ENCODE results near the gene RFESD. TPM values are rescaled to one million over a fixed set of nuclear protein-coding genes. Genes with fewer than 3 reads are reported as not detected.

RFESD gene
- total RNA-seq, 4 donors from 2014 or later = 0.89 to 2.9 (median 1.6) TPM

- in situ Hi-C loops (cut with MboI; ENCODE audit: low sequenced_read_pairs in 4 of 4) (loop anchor here in 2 of 4 donors (10.0 to 25.0 kb wide), 2 partner anchors 52 to 665 kb away; no protein-coding TSS in a partner anchor), intact Hi-C loops (cut with DNase I; ENCODE audit: low total_unique reads) (no loop called here)
- H3K4me1 ChIP-seq = peaks cover 12 to 14% of the 10 kb centered on the region in 2 donors
- H3K27ac ChIP-seq = peak overlapping the region in 1 of 4 donors; percentile 14
- H3K36me3 ChIP-seq = no peaks in the 10 kb centered on the region
- no peak overlapping the region for H3K4me3 ChIP-seq
- H3K9me3 ChIP-seq = no peaks in the 10 kb centered on the region
- ATAC-seq (no peak), DNase-seq (no peak)
- TF ChIP-seq POLR2A (IDR thresholded peaks at IDR 0.05) = no peak
- TF ChIP-seq, protein P1, sequence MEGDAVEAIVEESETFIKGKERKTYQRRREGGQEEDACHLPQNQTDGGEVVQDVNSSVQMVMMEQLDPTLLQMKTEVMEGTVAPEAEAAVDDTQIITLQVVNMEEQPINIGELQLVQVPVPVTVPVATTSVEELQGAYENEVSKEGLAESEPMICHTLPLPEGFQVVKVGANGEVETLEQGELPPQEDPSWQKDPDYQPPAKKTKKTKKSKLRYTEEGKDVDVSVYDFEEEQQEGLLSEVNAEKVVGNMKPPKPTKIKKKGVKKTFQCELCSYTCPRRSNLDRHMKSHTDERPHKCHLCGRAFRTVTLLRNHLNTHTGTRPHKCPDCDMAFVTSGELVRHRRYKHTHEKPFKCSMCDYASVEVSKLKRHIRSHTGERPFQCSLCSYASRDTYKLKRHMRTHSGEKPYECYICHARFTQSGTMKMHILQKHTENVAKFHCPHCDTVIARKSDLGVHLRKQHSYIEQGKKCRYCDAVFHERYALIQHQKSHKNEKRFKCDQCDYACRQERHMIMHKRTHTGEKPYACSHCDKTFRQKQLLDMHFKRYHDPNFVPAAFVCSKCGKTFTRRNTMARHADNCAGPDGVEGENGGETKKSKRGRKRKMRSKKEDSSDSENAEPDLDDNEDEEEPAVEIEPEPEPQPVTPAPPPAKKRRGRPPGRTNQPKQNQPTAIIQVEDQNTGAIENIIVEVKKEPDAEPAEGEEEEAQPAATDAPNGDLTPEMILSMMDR (IDR thresholded peaks at IDR 0.05 in 4 of 5, conservative IDR thresholded peaks at IDR 0.05 in 1 of 5) = no peak
- H3K27me3 ChIP-seq = no peaks in the 10 kb centered on the region
These were observed 26.1 kb downstream of the RFESD start for GRCh38 chr5:95672641-95673040.

- no peak overlapping the region for H3K4me3 ChIP-seq
- peaks cover 12 to 14% of the 10 kb centered on the region in 2 donors for H3K4me1 ChIP-seq
- in situ Hi-C loops (cut with MboI; ENCODE audit: low sequenced_read_pairs in 4 of 4) = loop anchor here in 2 of 4 donors (10.0 to 25.0 kb wide), 2 partner anchors 52 to 664 kb away; no protein-coding TSS in a partner anchor
- DNase-seq (peak; percentile 13 to 45), ATAC-seq (peak; percentile 26 to 47)
- no peaks in the 10 kb centered on the region for H3K9me3 ChIP-seq
- H3K27ac ChIP-seq = peak overlapping the region in 1 of 4 donors; percentile 14
- intact Hi-C loops (cut with DNase I; ENCODE audit: low total_unique reads) = no loop called here
- no peaks in the 10 kb centered on the region for H3K27me3 ChIP-seq
- TF ChIP-seq, protein P1 (IDR thresholded peaks at IDR 0.05 in 4 of 5, conservative IDR thresholded peaks at IDR 0.05 in 1 of 5) = no peak
- no peak for TF ChIP-seq POLR2A (IDR thresholded peaks at IDR 0.05)
- H3K36me3 ChIP-seq = no peaks in the 10 kb centered on the region
These were observed 26.5 kb downstream of the RFESD start for GRCh38 chr5:95673081-95673480.

DNA sequence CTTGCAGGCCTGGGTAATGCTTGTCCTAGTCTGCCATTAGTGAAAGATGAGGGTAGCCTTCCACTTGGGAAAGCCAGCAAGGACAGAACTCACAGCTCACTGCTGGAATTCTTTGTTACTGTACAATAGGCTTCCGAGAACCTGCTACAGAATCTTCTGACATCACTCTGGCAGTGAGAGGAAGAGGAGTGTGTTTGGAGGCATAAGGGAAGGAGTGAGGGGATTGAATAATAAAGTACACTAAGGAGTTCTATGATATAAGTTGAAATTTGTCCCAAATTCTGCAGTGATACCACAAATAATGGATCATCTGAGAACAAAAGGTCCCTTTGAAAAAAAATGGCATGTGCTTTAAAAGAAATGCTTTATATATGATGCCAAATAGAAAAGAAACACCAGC lies 36.3 kb downstream of the RFESD start, which contains the start of gene SPATA9:
Gene SPATA9, minus strand, starts transcription at position 101 of the 400 bp plus-strand sequence. CDS start 137 bp downstream, outside the sequence.
- H3K36me3 ChIP-seq = no peaks in the 10 kb centered on the region
- no peak for ATAC-seq
- H3K27me3 ChIP-seq = no peaks in the 10 kb centered on the region
- DNase-seq = no peak
- intact Hi-C loops (cut with DNase I; ENCODE audit: low total_unique reads) = no loop called here
- no peak within 1 kb of the TSS for H3K27ac ChIP-seq
- no peaks in the 10 kb centered on the region for H3K4me1 ChIP-seq
- no peaks in the 10 kb centered on the region for H3K9me3 ChIP-seq
- no peak within 1 kb of the TSS for H3K4me3 ChIP-seq
- TF ChIP-seq, protein P1 (IDR thresholded peaks at IDR 0.05 in 4 of 5, conservative IDR thresholded peaks at IDR 0.05 in 1 of 5) = no peak
- no peak for TF ChIP-seq POLR2A (IDR thresholded peaks at IDR 0.05)
- in situ Hi-C loops (cut with MboI; ENCODE audit: low sequenced_read_pairs in 4 of 4) = no loop called here

GRCh38 chr5:95684361-95684760 lies 37.8 kb downstream of the RFESD start:
- Histone ChIP-seq H3K36me3 (no peaks in the 10 kb centered on the region), H3K27me3 (no peaks in the 10 kb centered on the region), H3K9me3 (no peaks in the 10 kb centered on the region), H3K4me1 (no peaks in the 10 kb centered on the region), H3K4me3 (no peak overlapping the region), H3K27ac (no peak overlapping the region)
- no peak for ATAC-seq
- no peak for DNase-seq
- in situ Hi-C loops (cut with MboI; ENCODE audit: low sequenced_read_pairs in 4 of 4) = no loop called here
- TF ChIP-seq POLR2A (IDR thresholded peaks at IDR 0.05) = no peak
- TF ChIP-seq, protein P1 (IDR thresholded peaks at IDR 0.05 in 4 of 5, conservative IDR thresholded peaks at IDR 0.05 in 1 of 5) = no peak
- intact Hi-C loops (cut with DNase I; ENCODE audit: low total_unique reads) = no loop called here

DNA sequence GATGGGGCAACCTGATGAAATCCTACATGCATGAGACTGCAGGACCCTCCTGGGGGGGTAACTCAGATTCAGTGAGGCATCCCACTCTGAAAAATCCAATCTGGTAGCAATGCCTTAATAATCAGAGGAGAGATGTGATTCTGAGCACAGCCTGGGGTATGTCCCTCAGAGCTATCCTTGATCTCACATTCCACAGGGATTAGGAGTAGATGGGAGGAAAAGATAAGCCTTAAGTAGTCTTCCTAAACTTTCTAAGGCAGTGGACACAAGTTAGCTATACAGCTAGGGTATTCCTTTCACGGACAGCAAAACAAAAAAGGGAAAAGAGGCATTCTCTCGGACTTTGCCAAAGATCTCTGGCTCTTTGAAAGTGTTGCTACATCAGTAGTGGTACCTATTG lies 40.1 kb downstream of the RFESD start:
- intact Hi-C loops (cut with DNase I; ENCODE audit: low total_unique reads) = no loop called here
- in situ Hi-C loops (cut with MboI; ENCODE audit: low sequenced_read_pairs in 4 of 4) = no loop called here
- no peak overlapping the region for H3K4me3 ChIP-seq

More for the DNA sequence above, 40.1 kb downstream of the RFESD start:
- no peaks in the 10 kb centered on the region for H3K9me3 ChIP-seq
- H3K27me3 ChIP-seq = no peaks in the 10 kb centered on the region
- H3K4me1 ChIP-seq = no peaks in the 10 kb centered on the region
- no peak for TF ChIP-seq POLR2A (IDR thresholded peaks at IDR 0.05)
- TF ChIP-seq, protein P1 (IDR thresholded peaks at IDR 0.05 in 4 of 5, conservative IDR thresholded peaks at IDR 0.05 in 1 of 5) = no peak
- no peaks in the 10 kb centered on the region for H3K36me3 ChIP-seq
- DNase-seq = no peak
- no peak for ATAC-seq
- no peak overlapping the region for H3K27ac ChIP-seq

Measured in gastrocnemius medialis (tissue), 4 donors.